ENCODE measurements around the gene CGREF1. TPM values are rescaled to one million over a fixed set of nuclear protein-coding genes. Genes with fewer than 3 reads are reported as not detected.
"Not testable (repeated sequence)": the region's sequence is repeated elsewhere in the genome, so short reads cannot be mapped to it uniquely, and the experiment has no call there.

CGREF1 gene
- total RNA-seq, 1 experiment from 2014 or later = 0.37 TPM

DNA sequence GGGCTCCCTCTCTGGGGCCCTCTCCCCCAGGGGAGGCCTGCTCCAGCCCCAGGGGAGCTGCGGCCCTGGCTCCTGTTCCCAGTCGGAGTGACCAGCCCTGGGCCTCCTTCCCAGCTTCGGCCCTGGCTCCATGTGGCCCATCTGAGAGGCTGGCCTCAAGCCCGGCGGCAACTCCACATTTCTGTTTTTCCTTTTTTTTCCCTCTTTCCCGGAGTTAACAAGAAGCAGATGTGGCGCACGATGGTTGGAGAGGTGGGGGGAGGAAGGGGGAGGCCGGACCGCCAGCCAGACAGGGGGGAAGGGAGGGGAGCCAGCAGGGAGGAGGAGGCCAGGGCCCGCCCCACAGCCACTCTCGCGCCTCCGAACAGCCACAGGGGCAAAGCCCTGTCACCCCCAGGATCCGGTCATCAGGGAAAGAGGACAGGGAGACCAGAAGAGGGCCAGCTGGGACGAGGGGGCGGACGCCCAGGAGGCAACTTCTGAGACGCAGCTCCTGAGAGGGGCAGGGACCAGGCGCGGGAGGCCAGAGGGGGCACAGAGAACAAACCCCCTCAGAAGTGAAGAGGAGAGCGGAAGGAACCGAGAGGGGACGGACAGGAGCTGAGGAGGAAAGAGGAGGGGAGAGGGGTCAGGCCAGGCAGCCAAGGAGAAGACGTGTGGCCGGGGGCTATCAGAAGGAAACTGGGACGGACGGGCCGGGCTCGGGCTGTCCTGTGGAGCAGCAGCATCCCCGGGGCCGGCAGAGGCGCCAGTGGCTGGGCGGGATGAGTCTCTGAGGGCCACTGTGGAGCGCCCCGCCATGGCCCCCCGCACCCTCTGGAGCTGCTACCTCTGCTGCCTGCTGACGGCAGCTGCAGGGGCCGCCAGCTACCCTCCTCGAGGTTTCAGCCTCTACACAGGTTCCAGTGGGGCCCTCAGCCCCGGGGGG, 40.4 kb downstream of the CGREF1 start, which contains the start of gene EMILIN1:
TSS of gene EMILIN1 (plus strand) at position 349 of the 928 bp plus-strand sequence. CDS start at position 800, 451 bp downstream.
- H3F3A ChIP-seq (ENCODE audit: insufficient read depth, low read depth) = peaks cover 7% of the 10 kb centered on the region; the same call in 1 of the 2 replicates
- intact Hi-C loops (cut with micrococcal nuclease; ENCODE audit: unreplicated experiment) = no loop called here
- ChIA-PET POLR2A (ENCODE audit: unreplicated experiment) (no interaction called here), CTCF (no interaction called here)
- no peaks in the 10 kb centered on the region for H3K9me3 ChIP-seq (ENCODE audit: insufficient read depth, low read depth)
- DNase-seq = no peak
- no peaks in the 10 kb centered on the region for H3K9me2 ChIP-seq (ENCODE audit: insufficient read depth)
- H3K4me3 ChIP-seq = no peak within 1 kb of the TSS
- peaks cover 18% of the 10 kb centered on the region for H3K27me3 ChIP-seq (ENCODE audit: insufficient read depth, low read depth)
- TF ChIP-seq, protein P1, sequence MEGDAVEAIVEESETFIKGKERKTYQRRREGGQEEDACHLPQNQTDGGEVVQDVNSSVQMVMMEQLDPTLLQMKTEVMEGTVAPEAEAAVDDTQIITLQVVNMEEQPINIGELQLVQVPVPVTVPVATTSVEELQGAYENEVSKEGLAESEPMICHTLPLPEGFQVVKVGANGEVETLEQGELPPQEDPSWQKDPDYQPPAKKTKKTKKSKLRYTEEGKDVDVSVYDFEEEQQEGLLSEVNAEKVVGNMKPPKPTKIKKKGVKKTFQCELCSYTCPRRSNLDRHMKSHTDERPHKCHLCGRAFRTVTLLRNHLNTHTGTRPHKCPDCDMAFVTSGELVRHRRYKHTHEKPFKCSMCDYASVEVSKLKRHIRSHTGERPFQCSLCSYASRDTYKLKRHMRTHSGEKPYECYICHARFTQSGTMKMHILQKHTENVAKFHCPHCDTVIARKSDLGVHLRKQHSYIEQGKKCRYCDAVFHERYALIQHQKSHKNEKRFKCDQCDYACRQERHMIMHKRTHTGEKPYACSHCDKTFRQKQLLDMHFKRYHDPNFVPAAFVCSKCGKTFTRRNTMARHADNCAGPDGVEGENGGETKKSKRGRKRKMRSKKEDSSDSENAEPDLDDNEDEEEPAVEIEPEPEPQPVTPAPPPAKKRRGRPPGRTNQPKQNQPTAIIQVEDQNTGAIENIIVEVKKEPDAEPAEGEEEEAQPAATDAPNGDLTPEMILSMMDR (conservative IDR thresholded peaks at IDR 0.05) = no peak
- no peak for TF ChIP-seq EZH2 (IDR thresholded peaks at IDR 0.05; ENCODE audit: low read depth)
- H3K4me2 ChIP-seq = no peak within 1 kb of the TSS
- H2AFZ ChIP-seq = no peak within 1 kb of the TSS
- no peaks in the 10 kb centered on the region for H3K79me2 ChIP-seq (ENCODE audit: low read depth)
- H3K36me3 ChIP-seq (ENCODE audit: low read depth) = no peaks in the 10 kb centered on the region
- BruUV-seq (replicated peaks) = no TSS peak
- H3K4me1 ChIP-seq (replicated peaks; ENCODE audit: insufficient read depth) = peaks cover 8% of the 10 kb centered on the region
- no peak within 1 kb of the TSS for H3K27ac ChIP-seq
- H4K20me1 ChIP-seq (ENCODE audit: insufficient read depth) = no peaks in the 10 kb centered on the region

DNA sequence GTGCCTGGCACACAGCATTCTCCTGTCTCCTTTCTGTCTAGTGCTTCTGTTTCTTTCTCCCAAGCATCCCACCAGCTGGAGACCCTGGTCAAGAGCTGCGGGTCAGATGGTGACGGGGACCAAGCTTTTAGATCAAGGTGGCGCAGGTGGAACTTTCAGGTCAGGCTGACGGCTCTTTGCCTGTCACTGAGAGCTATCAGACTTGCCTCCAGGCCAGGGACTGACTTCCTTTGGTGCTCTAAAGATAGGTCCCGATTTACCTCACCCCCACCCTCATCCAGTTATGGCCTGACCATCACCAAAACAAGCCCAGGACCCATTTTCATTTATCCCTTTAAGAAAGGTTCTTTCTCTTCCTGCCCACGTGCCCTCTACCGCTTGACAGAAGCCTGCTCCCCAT, 41.7 kb downstream of the CGREF1 start:
- Histone ChIP-seq H3F3A (ENCODE audit: insufficient read depth, low read depth) (peaks cover 12% of the 10 kb centered on the region; the same call in 1 of the 2 replicates), H3K4me1 (replicated peaks; ENCODE audit: insufficient read depth) (peaks cover 8% of the 10 kb centered on the region), H3K27ac (no peak overlapping the region), H3K9me3 (ENCODE audit: insufficient read depth, low read depth) (no peaks in the 10 kb centered on the region), H3K9me2 (ENCODE audit: insufficient read depth) (no peaks in the 10 kb centered on the region), H3K4me3 (no peak overlapping the region), H4K20me1 (ENCODE audit: insufficient read depth) (no peaks in the 10 kb centered on the region), H3K4me2 (no peak overlapping the region), H2AFZ (no peak overlapping the region), H3K27me3 (ENCODE audit: insufficient read depth, low read depth) (peaks cover 18% of the 10 kb centered on the region), H3K79me2 (ENCODE audit: low read depth) (no peaks in the 10 kb centered on the region), H3K36me3 (ENCODE audit: low read depth) (no peaks in the 10 kb centered on the region)
- BruUV-seq (replicated peaks) = no TSS peak
- TF ChIP-seq, protein P1 (conservative IDR thresholded peaks at IDR 0.05) = no peak
- no peak for TF ChIP-seq EZH2 (IDR thresholded peaks at IDR 0.05; ENCODE audit: low read depth)
- CTCF ChIA-PET = no interaction called here
- intact Hi-C loops (cut with micrococcal nuclease; ENCODE audit: unreplicated experiment) = no loop called here
- no peak for DNase-seq
- POLR2A ChIA-PET (ENCODE audit: unreplicated experiment) = no interaction called here

DNA sequence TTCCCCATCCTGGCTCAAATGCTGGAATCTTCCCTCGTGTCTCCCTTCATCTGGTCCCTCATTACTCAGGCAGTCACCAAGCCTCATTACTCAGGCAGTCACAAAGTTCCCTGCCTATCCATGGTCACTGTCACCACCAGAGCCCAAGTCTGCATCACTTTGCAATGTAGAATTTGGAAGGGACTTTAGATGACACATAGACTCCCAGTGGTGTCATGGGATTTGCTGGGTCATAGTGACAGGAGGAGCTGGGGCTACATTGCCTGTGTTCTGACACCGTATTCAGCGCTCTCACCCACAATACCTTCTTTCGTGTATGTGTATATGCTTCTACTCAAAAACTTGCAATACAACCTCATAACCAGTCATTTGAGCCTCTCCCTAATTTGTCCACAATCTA, 42.6 kb downstream of the CGREF1 start:
- Histone ChIP-seq H3F3A (ENCODE audit: insufficient read depth, low read depth) (peaks cover 9% of the 10 kb centered on the region; the same call in 1 of the 2 replicates), H4K20me1 (ENCODE audit: insufficient read depth) (no peaks in the 10 kb centered on the region), H3K27ac (no peak overlapping the region), H3K4me1 (replicated peaks; ENCODE audit: insufficient read depth) (peaks cover under 1% of the 10 kb centered on the region; the same call in 1 of the 2 replicates), H3K9me3 (ENCODE audit: insufficient read depth, low read depth) (no peaks in the 10 kb centered on the region), H3K36me3 (ENCODE audit: low read depth) (no peaks in the 10 kb centered on the region), H3K4me2 (no peak overlapping the region), H3K79me2 (ENCODE audit: low read depth) (peaks cover under 1% of the 10 kb centered on the region; the same call in 1 of the 2 replicates), H3K27me3 (ENCODE audit: insufficient read depth, low read depth) (peaks cover 18% of the 10 kb centered on the region), H3K4me3 (no peak overlapping the region), H3K9me2 (ENCODE audit: insufficient read depth) (no peaks in the 10 kb centered on the region), H2AFZ (no peak overlapping the region)
- no peak for DNase-seq
- BruUV-seq (replicated peaks) = no TSS peak
- ChIA-PET POLR2A (ENCODE audit: unreplicated experiment) (no interaction called here), CTCF (no interaction called here)
- intact Hi-C loops (cut with micrococcal nuclease; ENCODE audit: unreplicated experiment) = no loop called here
- TF ChIP-seq, protein P1 (conservative IDR thresholded peaks at IDR 0.05) = no peak
- no peak for TF ChIP-seq EZH2 (IDR thresholded peaks at IDR 0.05; ENCODE audit: low read depth)

DNA sequence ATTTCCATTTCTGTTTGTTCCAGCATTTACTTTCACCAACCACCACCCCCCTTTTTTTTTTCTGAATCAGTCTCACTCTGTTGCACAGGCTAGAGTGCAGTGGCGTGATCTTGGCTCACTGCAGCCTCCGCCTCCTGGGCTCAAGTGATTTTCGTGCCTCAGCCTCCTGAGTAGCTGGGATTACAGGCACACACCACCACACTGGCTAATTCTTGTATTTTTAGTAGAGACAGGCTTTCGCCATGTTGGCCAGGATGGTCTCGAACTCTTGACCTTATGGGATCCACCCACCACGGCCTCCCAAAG, 43.4 kb downstream of the CGREF1 start:
- BruUV-seq (replicated peaks); intact Hi-C loops (cut with micrococcal nuclease; ENCODE audit: unreplicated experiment); CTCF ChIA-PET: not testable (repeated sequence)

More for the DNA sequence above, 43.4 kb downstream of the CGREF1 start:
- POLR2A ChIA-PET (ENCODE audit: unreplicated experiment); H3K79me2 ChIP-seq (ENCODE audit: low read depth); H3K4me1 ChIP-seq (replicated peaks; ENCODE audit: insufficient read depth); H3K9me3 ChIP-seq (ENCODE audit: insufficient read depth, low read depth); H4K20me1 ChIP-seq (ENCODE audit: insufficient read depth); H3K4me2 ChIP-seq; DNase-seq; H3K9me2 ChIP-seq (ENCODE audit: insufficient read depth); H3F3A ChIP-seq (ENCODE audit: insufficient read depth, low read depth); H2AFZ ChIP-seq; H3K27ac ChIP-seq; H3K4me3 ChIP-seq; H3K36me3 ChIP-seq (ENCODE audit: low read depth): not testable (repeated sequence)
- H3K27me3 ChIP-seq (ENCODE audit: insufficient read depth, low read depth) = peaks cover 18% of the 10 kb centered on the region

Measured in PC-9 (cell line).